ENCODE data around the gene BSND. TPM values are rescaled to one million over a fixed set of nuclear protein-coding genes. Genes with fewer than 3 reads are reported as not detected.

BSND gene
- polyA plus RNA-seq, 1 donor (not counting 4 experiments of a cell fraction or from before 2014, with no cell fraction given), result not detected

GRCh38 chr1:54993140-54993539 is 5.6 kb upstream of the BSND start:
- H3K27ac ChIP-seq (ENCODE audit: control insufficient read depth, insufficient read depth, low read length), result no peak overlapping the region
- dilution Hi-C loops (cut with MboI; ENCODE audit: extremely low pct_ligation_motif_present, low sequenced_read_pairs), result no loop called here
- no peak for DNase-seq (ENCODE audit: low read depth, low spot score)
- H3K4me1 ChIP-seq (ENCODE audit: control insufficient read depth, extremely low read depth, insufficient read depth, low read length), result no peaks in the 10 kb centered on the region
- H4K20me1 ChIP-seq (ENCODE audit: control insufficient read depth, extremely low read depth, insufficient read depth, low read length), result no peaks in the 10 kb centered on the region
- H2AFZ ChIP-seq (ENCODE audit: control insufficient read depth, low read length), result no peak overlapping the region
- H3K36me3 ChIP-seq (ENCODE audit: control insufficient read depth in 2 of 2, extremely low read depth in 1 of 2, insufficient read depth in 2 of 2, low read length in 2 of 2), result no peaks in the 10 kb centered on the region
- FAIRE-seq, result no peak
- H3K4me2 ChIP-seq (ENCODE audit: control insufficient read depth, extremely low read depth, insufficient read depth, low read depth, low read length), result no peak overlapping the region
- TF ChIP-seq, protein P1, sequence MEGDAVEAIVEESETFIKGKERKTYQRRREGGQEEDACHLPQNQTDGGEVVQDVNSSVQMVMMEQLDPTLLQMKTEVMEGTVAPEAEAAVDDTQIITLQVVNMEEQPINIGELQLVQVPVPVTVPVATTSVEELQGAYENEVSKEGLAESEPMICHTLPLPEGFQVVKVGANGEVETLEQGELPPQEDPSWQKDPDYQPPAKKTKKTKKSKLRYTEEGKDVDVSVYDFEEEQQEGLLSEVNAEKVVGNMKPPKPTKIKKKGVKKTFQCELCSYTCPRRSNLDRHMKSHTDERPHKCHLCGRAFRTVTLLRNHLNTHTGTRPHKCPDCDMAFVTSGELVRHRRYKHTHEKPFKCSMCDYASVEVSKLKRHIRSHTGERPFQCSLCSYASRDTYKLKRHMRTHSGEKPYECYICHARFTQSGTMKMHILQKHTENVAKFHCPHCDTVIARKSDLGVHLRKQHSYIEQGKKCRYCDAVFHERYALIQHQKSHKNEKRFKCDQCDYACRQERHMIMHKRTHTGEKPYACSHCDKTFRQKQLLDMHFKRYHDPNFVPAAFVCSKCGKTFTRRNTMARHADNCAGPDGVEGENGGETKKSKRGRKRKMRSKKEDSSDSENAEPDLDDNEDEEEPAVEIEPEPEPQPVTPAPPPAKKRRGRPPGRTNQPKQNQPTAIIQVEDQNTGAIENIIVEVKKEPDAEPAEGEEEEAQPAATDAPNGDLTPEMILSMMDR (optimal IDR thresholded peaks at IDR 0.05 in 1 of 3, IDR thresholded peaks at IDR 0.05 in 1 of 3, conservative IDR thresholded peaks at IDR 0.05 in 1 of 3; ENCODE audit: extremely low read depth in 1 of 3, insufficient read depth in 2 of 3, low read length in 3 of 3), result no peak
- no peak for TF ChIP-seq EZH2 (IDR thresholded peaks at IDR 0.05; ENCODE audit: low read length)
- H3K27me3 ChIP-seq (ENCODE audit: control insufficient read depth, extremely low read depth, insufficient read depth, low read length), result peaks cover 11% of the 10 kb centered on the region
- H3K79me2 ChIP-seq (ENCODE audit: control insufficient read depth, insufficient read depth, low read length), result no peaks in the 10 kb centered on the region
- H3K4me3 ChIP-seq (ENCODE audit: control insufficient read depth in 2 of 3, extremely low read depth in 1 of 3, insufficient read depth in 2 of 3, low read depth in 1 of 3, low read length in 3 of 3), result no peak overlapping the region
- no peaks in the 10 kb centered on the region for H3K9me3 ChIP-seq (ENCODE audit: control insufficient read depth, low read depth, low read length)
- H3K9me1 ChIP-seq (ENCODE audit: control insufficient read depth, extremely low read depth, insufficient read depth, low read length), result no peaks in the 10 kb centered on the region
- H3K9ac ChIP-seq (ENCODE audit: control insufficient read depth, extremely low read depth, insufficient read depth, low read length), result no peak overlapping the region

DNA sequence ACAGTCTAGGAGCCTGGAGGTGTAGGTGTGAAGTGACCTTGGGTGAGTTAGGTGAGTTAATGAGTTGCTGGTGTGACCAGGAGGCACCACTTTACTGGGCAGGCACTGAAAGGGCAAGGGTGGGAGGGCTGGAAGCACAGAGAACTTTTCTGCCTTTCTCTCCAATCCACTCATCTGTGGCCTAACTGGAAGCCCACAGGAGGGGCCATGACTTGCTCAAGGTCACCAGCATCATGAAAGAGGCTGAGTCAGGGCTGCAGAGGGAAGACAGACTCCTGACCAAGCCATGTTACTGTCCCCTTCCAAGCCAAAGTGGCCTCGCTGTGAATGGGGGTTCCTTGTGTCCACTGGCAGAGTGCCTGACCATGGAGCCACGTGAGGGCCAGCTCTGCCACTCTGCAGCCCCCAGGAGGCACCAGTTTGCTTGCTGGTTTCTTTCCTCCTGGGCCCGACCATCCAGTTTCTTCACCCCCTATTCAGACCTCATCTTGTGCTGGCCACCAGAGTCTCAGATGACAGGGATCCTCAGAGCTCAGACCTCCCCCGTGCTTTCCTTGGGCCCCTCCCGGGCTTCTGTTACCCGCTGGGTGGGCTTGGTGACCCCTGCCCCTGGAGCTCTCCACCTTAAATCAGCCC is 4.3 kb upstream of the BSND start:
- no peaks in the 10 kb centered on the region for H4K20me1 ChIP-seq (ENCODE audit: control insufficient read depth, extremely low read depth, insufficient read depth, low read length)
- H3K79me2 ChIP-seq (ENCODE audit: control insufficient read depth, insufficient read depth, low read length), result no peaks in the 10 kb centered on the region
- no peak overlapping the region for H2AFZ ChIP-seq (ENCODE audit: control insufficient read depth, low read length)
- no peaks in the 10 kb centered on the region for H3K36me3 ChIP-seq (ENCODE audit: control insufficient read depth in 2 of 2, extremely low read depth in 1 of 2, insufficient read depth in 2 of 2, low read length in 2 of 2)
- H3K9me1 ChIP-seq (ENCODE audit: control insufficient read depth, extremely low read depth, insufficient read depth, low read length), result no peaks in the 10 kb centered on the region
- TF ChIP-seq, protein P1 (optimal IDR thresholded peaks at IDR 0.05 in 1 of 3, IDR thresholded peaks at IDR 0.05 in 1 of 3, conservative IDR thresholded peaks at IDR 0.05 in 1 of 3; ENCODE audit: extremely low read depth in 1 of 3, insufficient read depth in 2 of 3, low read length in 3 of 3), result no peak
- TF ChIP-seq EZH2 (IDR thresholded peaks at IDR 0.05; ENCODE audit: low read length), result no peak
- dilution Hi-C loops (cut with MboI; ENCODE audit: extremely low pct_ligation_motif_present, low sequenced_read_pairs), result no loop called here
- no peak overlapping the region for H3K27ac ChIP-seq (ENCODE audit: control insufficient read depth, insufficient read depth, low read length)
- H3K9me3 ChIP-seq (ENCODE audit: control insufficient read depth, low read depth, low read length), result no peaks in the 10 kb centered on the region
- FAIRE-seq (no peak), DNase-seq (ENCODE audit: low read depth, low spot score) (no peak)
- no peaks in the 10 kb centered on the region for H3K4me1 ChIP-seq (ENCODE audit: control insufficient read depth, extremely low read depth, insufficient read depth, low read length)
- no peak overlapping the region for H3K9ac ChIP-seq (ENCODE audit: control insufficient read depth, extremely low read depth, insufficient read depth, low read length)
- no peak overlapping the region for H3K4me2 ChIP-seq (ENCODE audit: control insufficient read depth, extremely low read depth, insufficient read depth, low read depth, low read length)
- peaks cover 12% of the 10 kb centered on the region for H3K27me3 ChIP-seq (ENCODE audit: control insufficient read depth, extremely low read depth, insufficient read depth, low read length)
- H3K4me3 ChIP-seq (ENCODE audit: control insufficient read depth in 2 of 3, extremely low read depth in 1 of 3, insufficient read depth in 2 of 3, low read depth in 1 of 3, low read length in 3 of 3), result no peak overlapping the region
